Panc1 (cell line): ENCODE results near the gene FRMPD4.

Source experiments
- CTCF ChIP-seq: fragments of 450-650 bp; IDR thresholded peaks from 2 replicates; pipeline ENCODE4 v1.5.1; 2017; ENCODE audit warnings: mild to moderate bottlenecking
- REST ChIP-seq, 2 experiments: IDR thresholded peaks; 2 replicates each; pipeline ENCODE4 v1.6.1; 2011 to 2012; ENCODE audit warnings: low read depth in 2 of 2, control low read depth in 1 of 2, low read length in 1 of 2, mild to moderate bottlenecking in 1 of 2, moderate library complexity in 1 of 2; ENCODE audit not compliant: insufficient read depth in 1 of 2
- SIN3A ChIP-seq: IDR thresholded peaks from 2 replicates; pipeline ENCODE4 v1.6.1; 2012; ENCODE audit warnings: low read depth, mild to moderate bottlenecking, low read length, moderate library complexity, borderline replicate concordance; ENCODE audit not compliant: insufficient read depth

- TF ChIP-seq CTCF = no peak
- no peak for TF ChIP-seq SIN3A
- TF ChIP-seq REST (IDR thresholded peaks at IDR 0.05; ENCODE audit: insufficient read depth in 1 of 2, low read depth in 2 of 2, low read length in 1 of 2) = no peak
Observed at GRCh38 chrX:12648995-12649394, 510.7 kb downstream of the FRMPD4 start.
